ENCODE data around the gene NPDC1.

DNA sequence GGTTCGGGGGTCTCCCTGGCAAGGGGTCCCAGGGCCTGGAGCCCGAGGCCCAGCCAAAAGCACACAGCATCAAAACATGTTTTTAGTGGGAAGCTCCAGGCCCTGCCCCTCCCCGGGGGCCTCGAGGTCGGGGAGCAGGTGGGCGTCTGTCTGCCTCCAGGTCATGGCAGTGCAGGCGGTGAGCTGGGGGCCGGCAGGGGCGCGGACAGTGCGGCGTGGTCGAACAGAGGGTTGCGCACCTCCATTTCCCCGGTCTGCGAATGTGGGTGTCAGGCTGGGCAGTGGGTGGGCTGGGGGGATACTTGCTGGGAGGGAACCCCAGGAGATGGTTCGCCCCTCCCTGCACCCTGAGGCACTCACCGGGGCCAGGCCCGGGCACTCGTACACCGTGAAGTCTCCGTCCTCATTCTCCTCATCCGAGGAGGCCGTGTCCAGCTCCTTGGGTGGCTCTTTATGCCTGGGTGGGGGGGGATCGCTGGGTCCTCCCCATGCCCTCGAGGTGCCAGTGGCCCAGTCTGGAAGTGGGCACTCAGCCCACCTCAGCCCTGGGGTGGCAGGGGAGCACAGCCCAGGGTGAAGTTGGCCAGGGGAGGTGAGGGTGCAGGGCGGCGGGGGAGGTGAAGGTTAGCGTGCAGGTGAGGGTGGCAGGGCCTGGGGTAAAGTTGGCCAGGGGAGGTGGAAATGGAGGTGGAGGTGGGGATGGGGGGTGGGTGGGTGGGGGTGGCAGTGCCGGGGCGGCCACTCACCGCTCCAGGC, 6.2 kb downstream of the NPDC1 start:
- TF ChIP-seq, protein P1, sequence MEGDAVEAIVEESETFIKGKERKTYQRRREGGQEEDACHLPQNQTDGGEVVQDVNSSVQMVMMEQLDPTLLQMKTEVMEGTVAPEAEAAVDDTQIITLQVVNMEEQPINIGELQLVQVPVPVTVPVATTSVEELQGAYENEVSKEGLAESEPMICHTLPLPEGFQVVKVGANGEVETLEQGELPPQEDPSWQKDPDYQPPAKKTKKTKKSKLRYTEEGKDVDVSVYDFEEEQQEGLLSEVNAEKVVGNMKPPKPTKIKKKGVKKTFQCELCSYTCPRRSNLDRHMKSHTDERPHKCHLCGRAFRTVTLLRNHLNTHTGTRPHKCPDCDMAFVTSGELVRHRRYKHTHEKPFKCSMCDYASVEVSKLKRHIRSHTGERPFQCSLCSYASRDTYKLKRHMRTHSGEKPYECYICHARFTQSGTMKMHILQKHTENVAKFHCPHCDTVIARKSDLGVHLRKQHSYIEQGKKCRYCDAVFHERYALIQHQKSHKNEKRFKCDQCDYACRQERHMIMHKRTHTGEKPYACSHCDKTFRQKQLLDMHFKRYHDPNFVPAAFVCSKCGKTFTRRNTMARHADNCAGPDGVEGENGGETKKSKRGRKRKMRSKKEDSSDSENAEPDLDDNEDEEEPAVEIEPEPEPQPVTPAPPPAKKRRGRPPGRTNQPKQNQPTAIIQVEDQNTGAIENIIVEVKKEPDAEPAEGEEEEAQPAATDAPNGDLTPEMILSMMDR (IDR thresholded peaks at IDR 0.05): no peak
- TF ChIP-seq EZH2 (IDR thresholded peaks at IDR 0.05; ENCODE audit: borderline replicate concordance, insufficient read depth, low read depth, low read length, poor library complexity, severe bottlenecking): no peak

All from B cell (primary cell).